T47D (cell line): ENCODE results near the gene ARHGEF40.

ENCODE experiments used
- DNase-seq, 2 experiments: peaks; one replicate each; pipeline versions ENCODE4 v3.0.0 to v3.0.0-alpha.2; 2011 to 2012; ENCODE audit warnings: low read depth in 1 of 2, low spot score in 1 of 2
- JUND ChIP-seq: IDR thresholded peaks from 2 replicates; pipeline ENCODE4 v1.6.1; 2012; ENCODE audit warnings: low read depth
- in situ Hi-C: cut with HindIII; loops from 2 replicates; pipeline ENCODE4 v1.10.0; 2016; ENCODE audit warnings: low sequenced_read_pairs, low pct_unique_long_range_greater_than_20kb

The ARHGEF40 gene

DNA sequence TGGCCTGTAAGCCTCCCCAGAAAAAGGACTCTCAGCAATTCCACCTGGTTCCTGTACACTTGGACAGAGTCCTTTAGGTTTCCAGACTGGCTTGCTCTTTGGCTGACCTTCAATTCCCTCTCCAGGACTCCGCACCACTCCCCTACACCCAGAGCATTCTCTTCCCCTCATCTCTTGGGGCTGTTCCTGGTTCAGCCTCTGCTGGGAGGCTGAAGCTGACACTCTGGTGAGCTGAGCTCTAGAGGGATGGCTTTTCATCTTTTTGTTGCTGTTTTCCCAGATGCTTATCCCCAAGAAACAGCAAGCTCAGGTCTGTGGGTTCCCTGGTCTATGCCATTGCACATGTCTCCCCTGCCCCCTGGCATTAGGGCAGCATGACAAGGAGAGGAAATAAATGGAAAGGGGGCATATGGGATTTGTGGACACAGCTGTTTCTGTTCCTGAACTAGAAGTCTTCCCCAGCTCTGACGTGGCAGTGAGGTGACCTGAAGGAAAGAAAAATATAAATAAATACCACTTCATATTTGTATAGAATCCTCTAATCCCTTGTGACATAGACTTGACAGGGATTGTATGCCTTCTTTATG lies 26.6 kb upstream of the ARHGEF40 start:
- no peak for TF ChIP-seq JUND
- in situ Hi-C loops = no loop called here
- no peak for DNase-seq

DNA sequence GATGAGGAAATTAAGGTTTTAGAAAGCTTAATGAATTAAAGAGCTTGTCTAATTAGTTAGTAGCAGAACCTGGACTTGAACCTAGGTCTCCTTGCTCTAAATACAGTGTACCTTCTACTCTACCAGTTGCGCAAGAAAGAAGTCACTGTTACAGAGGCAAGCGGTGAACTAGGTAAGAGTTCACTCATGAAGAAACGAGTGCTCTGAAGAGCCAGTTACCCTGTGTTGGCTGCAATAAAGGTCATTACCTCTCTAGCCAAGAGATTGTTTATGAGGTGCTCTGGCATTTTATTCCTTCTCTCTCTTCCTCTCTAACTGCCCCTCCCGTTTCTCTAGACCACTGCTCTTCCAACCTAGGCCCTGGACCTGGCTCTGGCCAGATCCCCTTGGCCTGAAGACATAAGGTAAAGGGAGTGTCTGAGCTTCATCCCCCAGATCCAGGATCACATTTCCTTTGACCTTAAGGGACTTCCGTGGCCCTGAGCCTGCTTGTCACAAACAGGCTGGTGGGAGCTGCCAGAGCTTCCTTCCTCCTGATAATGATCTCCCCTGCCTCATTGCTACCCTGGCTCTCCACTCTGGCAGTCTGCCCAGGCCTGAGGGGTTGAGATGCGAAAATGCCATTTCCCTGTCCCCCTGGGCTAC lies 26.0 kb upstream of the ARHGEF40 start:
- in situ Hi-C loops = no loop called here
- DNase-seq = no peak
- TF ChIP-seq JUND = no peak

DNA sequence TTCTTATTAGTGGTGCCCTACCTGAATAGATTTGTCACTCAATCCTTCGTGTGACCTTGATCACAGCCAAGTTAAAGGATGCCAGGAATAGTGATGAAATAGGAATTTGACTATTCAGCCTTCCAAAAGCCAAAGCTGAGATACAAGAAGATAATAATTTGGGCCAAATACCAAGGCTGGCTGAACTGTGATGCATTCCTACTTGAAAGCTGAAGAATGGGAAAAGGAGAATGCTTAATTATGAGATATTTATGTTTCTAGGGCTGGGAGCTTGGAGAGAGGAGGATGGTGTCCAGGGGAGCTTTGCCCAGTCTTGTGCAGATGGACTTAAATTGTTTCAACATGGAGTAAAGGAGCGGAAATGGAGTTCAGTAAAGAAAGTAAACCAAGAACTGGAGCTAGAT lies 22.7 kb upstream of the ARHGEF40 start:
- in situ Hi-C loops = no loop called here
- no peak for DNase-seq
- no peak for TF ChIP-seq JUND

DNA sequence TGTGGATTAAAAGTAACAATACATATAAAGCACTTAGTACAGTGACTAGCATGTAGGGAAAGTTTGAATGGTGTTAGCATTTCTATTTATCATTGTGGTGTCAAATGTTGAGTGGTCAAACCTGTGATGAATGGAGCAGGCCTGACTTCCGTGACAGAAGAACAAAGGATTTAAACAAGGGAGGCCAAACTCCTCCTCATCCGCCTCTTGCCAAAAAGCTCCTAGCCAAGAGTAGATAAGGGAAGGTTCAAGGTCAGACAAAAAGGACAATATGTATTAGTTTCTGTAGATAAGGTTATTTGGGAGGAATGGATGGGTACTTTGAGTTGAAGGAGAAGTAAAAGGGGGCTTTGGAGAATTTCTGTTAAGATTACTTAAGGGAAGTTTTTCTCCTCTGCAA lies 21.5 kb upstream of the ARHGEF40 start:
- no peak for DNase-seq
- no peak for TF ChIP-seq JUND
- in situ Hi-C loops = no loop called here

DNA sequence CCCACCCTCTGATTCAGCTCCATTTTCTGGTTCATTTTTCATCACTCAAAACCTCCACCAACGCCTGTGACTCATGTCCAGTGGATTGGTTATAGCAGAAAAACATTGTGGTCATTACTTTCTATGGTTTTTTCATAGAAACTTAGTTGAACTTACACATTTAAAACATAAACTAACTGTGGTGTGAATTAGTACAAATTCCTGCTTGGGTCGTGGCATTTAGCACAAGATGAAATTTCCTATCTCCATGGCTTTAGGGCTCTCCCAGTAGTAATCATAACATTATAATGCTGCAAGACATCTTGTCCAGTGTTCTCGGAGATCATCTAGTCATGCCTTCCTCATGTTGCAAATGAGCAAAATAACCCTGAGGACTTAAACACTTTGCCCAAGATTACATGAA lies 20.8 kb upstream of the ARHGEF40 start:
- in situ Hi-C loops = no loop called here
- TF ChIP-seq JUND = no peak
- no peak for DNase-seq

DNA sequence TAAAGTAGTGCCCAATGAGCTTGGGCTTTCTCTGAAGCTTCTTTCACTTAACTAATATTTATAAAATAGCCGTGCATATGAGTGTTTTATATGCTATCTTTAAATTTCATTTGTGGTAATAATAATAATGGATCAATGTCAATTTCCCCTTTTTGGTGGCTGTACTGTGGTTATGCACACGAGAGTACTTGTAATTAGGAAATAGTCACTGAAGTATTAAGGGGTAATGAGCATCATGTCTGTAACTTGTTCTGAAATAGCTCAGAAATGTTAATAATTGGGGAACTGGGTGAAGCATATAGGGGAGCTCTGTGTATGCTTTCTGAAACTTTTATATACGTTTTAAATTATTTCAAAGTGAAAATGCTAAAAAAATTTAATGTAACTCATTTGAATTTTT lies 19.5 kb upstream of the ARHGEF40 start:
- no peak for TF ChIP-seq JUND
- in situ Hi-C loops = no loop called here

DNA sequence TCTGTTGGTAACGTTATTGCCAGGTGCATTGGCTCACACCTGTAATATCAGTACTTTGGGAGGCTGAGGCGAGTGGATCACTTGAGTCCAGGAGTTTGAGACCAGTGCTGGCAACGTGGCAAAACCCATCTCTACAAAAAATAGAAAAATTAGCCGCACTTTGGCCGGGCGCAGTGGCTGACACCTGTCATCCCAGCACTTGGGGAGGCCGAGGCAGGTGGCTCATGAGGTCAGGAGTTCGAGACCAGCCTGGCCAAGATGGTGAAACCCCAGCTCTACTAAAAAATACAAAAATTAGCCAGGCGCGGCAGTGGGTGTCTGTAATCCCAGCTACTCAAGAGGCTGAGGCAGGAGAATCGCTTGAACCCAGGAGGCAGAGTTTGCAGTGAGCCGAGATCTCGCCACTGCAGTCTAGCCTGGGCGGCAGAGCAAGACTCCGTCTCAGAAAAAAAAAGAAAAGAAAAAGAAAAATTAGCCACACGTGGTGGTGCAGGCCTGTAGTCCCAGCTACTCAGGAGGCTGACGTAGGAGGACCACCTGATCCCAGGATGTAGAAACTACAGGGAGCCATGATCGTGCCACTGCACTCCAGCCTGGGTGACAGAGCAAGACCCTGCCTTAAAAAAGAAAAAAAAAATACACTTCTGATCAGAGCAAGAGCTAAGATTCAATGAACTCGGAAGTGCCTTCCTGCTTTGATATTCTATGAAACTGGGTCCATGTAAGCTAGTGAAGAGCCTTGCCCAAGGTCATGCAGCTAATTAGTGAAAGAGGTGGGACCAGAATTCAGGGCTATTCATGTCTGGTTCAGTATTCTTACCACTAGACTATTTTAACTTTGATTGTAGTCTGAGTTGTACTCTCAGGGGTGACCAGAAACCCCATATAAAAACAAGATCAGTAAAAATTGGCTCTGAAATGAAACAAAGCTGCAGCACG lies 16.7 kb upstream of the ARHGEF40 start:
- DNase-seq = no peak
- in situ Hi-C loops = no loop called here
- no peak for TF ChIP-seq JUND

More for the DNA sequence above, 19.5 kb upstream of the ARHGEF40 start:
- DNase-seq = no peak

DNA sequence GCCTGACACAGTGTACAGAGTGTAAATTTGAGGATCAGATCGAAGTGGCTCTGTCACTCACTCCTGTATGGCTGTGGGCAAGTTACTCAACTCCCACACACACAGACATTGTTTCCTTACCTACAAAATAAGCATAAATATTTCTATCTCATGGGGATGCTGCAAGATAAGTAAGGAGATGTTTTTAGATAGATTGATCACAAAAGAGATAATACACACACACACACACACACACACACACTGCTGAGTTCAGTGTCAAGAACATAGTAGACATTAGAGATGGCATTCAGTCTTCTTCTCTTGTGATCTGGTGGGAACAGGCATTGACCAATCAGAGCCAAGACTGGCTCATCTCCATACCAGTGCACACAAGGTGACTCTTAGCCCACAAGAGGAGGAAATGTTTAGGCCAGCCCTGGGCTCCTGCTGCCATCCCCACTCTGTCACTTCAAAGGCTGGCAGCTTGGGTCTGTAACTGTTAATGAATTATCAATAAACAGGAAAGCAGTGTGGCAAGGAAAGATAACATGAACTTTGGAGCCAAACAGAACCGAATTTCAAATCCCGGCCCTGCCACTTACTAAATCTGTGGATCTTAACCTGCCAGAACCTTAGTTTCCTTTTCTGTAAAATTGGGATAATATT lies 15.9 kb upstream of the ARHGEF40 start:
- in situ Hi-C loops = no loop called here
- DNase-seq = no peak
- TF ChIP-seq JUND = no peak

DNA sequence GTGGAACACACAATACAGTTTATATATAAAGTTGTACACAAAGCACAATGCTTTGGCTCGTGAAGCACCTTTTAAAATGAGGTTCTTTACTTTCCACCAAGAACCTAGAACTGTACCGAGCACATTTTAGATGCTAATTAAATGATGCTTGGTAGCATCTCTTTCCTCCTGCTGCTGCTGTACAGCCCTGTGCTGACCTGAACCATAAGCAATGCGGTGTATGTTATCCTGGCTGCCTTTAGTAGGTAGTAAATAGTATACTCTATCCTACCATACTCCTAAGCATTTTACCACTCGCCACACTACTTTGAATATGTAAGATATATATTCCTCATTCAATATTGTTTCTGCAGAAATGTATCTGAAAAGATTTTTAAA lies 15.3 kb upstream of the ARHGEF40 start:
- in situ Hi-C loops = no loop called here
- no peak for DNase-seq
- TF ChIP-seq JUND = no peak

DNA sequence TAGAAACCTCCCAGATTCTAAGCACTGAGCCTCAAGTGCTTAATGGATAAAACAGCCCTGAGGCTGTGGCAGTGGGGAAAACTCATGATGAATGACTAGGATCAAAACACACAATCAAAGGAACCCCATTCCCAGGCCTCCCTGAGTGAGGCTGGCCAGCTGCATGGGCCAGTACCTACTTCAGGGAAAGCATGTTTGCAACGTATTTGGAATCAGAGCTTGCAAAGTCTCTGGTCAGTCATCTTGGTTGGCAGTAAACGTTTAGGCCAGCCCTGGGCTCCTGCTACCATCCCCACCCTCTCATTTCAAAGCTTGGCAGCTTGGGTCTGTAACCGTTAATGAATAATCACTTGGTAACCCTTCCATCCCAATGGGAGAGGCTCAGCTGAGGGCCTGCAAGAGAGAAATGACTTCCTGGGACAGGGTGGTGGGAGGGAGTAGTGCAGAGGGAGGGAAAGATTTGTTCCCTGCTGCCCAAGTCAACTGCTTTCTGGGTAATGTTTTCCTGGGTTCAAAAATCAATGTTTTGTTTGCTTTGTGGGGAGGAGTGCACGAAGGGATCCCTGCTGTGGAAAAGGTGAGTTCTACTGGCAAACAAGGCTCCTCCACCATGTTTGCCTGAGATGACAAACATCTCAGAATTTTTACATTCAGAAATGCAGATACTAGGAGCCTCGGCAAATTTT lies 14.5 kb upstream of the ARHGEF40 start:
- no peak for TF ChIP-seq JUND
- DNase-seq = no peak
- in situ Hi-C loops = no loop called here

DNA sequence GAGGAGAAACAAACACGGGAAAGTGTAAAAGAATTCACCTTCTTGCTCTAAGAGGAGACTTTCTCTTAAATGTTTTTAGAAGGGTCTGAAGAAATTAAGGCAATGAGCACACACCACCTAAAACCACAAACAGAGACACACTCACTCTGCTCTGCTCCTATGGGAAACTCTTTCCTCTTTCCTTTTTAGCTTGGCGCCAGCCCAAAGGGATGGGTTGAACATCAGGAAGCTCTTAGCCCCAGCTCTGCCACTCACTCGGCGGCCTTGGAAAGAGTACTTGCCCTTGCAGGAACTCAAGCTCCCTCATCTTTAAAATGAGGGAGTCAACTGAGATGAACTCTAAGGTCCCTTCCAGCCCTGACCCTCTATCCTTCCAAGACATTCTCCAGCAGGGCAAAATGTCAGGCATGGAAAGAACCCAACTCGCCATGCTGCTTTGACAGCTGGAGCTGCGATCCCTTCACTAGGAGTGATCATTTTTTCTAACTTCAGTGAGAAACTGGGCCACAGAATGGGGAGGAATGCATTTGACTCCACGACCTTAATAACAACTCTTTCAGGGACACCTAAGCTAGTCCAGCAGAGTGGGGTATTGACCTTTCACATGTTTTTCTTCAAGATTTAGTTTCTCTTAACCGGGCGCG lies 13.5 kb upstream of the ARHGEF40 start:
- in situ Hi-C loops = no loop called here

More for the DNA sequence above, 13.5 kb upstream of the ARHGEF40 start:
- no peak for TF ChIP-seq JUND
- DNase-seq = no peak
